BLaER1 (cell line): ENCODE measurements around the gene CDRT4.

Source experiments
- H3K27ac ChIP-seq: shearing (Covaris generic); formaldehyde crosslinking; 2 replicates; pipeline ENCODE4 v1.8.1; 2022
- H3K27me3 ChIP-seq: shearing (Covaris generic); formaldehyde crosslinking; 2 replicates; pipeline ENCODE4 v1.8.1; 2022
- H3K36me3 ChIP-seq: shearing (Covaris generic); formaldehyde crosslinking; 2 replicates; pipeline ENCODE4 v1.8.1; 2022
- H3K4me1 ChIP-seq: shearing (Covaris generic); formaldehyde crosslinking; 2 replicates; pipeline ENCODE4 v1.8.1; 2022
- H3K4me2 ChIP-seq: shearing (Covaris generic); formaldehyde crosslinking; 2 replicates; pipeline ENCODE4 v1.8.1; 2022
- H3K4me3 ChIP-seq: shearing (Covaris generic); formaldehyde crosslinking; 2 replicates; pipeline ENCODE4 v1.8.1; 2022
- H3K9ac ChIP-seq: shearing (Covaris generic); formaldehyde crosslinking; 2 replicates; pipeline ENCODE4 v1.8.1; 2022
- H3K9me3 ChIP-seq: shearing (Covaris generic); formaldehyde crosslinking; 2 replicates; pipeline ENCODE4 v1.8.1; 2022
- H4K20me1 ChIP-seq: shearing (Covaris generic); formaldehyde crosslinking; 2 replicates; pipeline ENCODE4 v1.8.1; 2022
- Cebpa-rat ChIP-seq: shearing (Covaris generic); IDR thresholded peaks from 2 replicates; pipeline ENCODE4 v1.8.1; 2022

Gene CDRT4

GRCh38 chr17:15462976-15463772 is 4.2 kb downstream of the CDRT4 start:
- no peak overlapping the region for H3K4me2 ChIP-seq
- no peaks in the 10 kb centered on the region for H3K36me3 ChIP-seq
- H3K4me3 ChIP-seq: no peak overlapping the region
- H3K4me1 ChIP-seq: no peaks in the 10 kb centered on the region
- H3K27me3 ChIP-seq: no peaks in the 10 kb centered on the region
- H4K20me1 ChIP-seq: no peaks in the 10 kb centered on the region
- H3K9ac ChIP-seq: no peak overlapping the region
- no peak overlapping the region for H3K27ac ChIP-seq
- TF ChIP-seq Cebpa-rat: no peak
- no peaks in the 10 kb centered on the region for H3K9me3 ChIP-seq

- Histone ChIP-seq H3K27ac (0 out of 2 replicates have a peak overlapping the region, but pooled peaks have one; percentile 21), H3K4me2 (peak overlapping the region; percentile 49), H4K20me1 (no peaks in the 10 kb centered on the region), H3K4me3 (no peak overlapping the region), H3K27me3 (no peaks in the 10 kb centered on the region), H3K36me3 (no peaks in the 10 kb centered on the region), H3K9me3 (0 out of 2 replicates have a peak, but pooled peaks cover 10% of the 10 kb centered on the region), H3K9ac (no peak overlapping the region), H3K4me1 (peaks cover 15% of the 10 kb centered on the region)
- TF ChIP-seq Cebpa-rat: no peak
Observed at GRCh38 chr17:15457723-15458094, 9.7 kb downstream of the CDRT4 start.

- Histone ChIP-seq H4K20me1 (no peaks in the 10 kb centered on the region), H3K4me3 (no peak overlapping the region), H3K27ac (0 out of 2 replicates have a peak overlapping the region, but pooled peaks have one; percentile 21), H3K9me3 (0 out of 2 replicates have a peak, but pooled peaks cover 10% of the 10 kb centered on the region), H3K4me2 (peak overlapping the region; percentile 49), H3K9ac (no peak overlapping the region), H3K27me3 (no peaks in the 10 kb centered on the region), H3K4me1 (peaks cover 15% of the 10 kb centered on the region), H3K36me3 (no peaks in the 10 kb centered on the region)
- TF ChIP-seq Cebpa-rat: no peak
Observed at GRCh38 chr17:15456972-15457722, 10.3 kb downstream of the CDRT4 start.

- no peaks in the 10 kb centered on the region for H3K36me3 ChIP-seq
- H4K20me1 ChIP-seq: no peaks in the 10 kb centered on the region
- H3K4me1 ChIP-seq: peaks cover 15% of the 10 kb centered on the region
- 0 out of 2 replicates have a peak, but pooled peaks cover 10% of the 10 kb centered on the region for H3K9me3 ChIP-seq
- H3K9ac ChIP-seq: no peak overlapping the region
- no peak overlapping the region for H3K27ac ChIP-seq
- no peaks in the 10 kb centered on the region for H3K27me3 ChIP-seq
- H3K4me2 ChIP-seq: peak overlapping the region; percentile 49; the same call in 1 of the 2 replicates
- no peak for TF ChIP-seq Cebpa-rat
- H3K4me3 ChIP-seq: no peak overlapping the region
Observed at GRCh38 chr17:15456496-15456895, 10.9 kb downstream of the CDRT4 start.

GRCh38 chr17:15454346-15454745 is 13.1 kb downstream of the CDRT4 start:
- Histone ChIP-seq H4K20me1 (no peaks in the 10 kb centered on the region), H3K4me2 (no peak overlapping the region), H3K36me3 (no peaks in the 10 kb centered on the region), H3K4me1 (peaks cover 15% of the 10 kb centered on the region), H3K27me3 (no peaks in the 10 kb centered on the region), H3K27ac (no peak overlapping the region), H3K4me3 (no peak overlapping the region), H3K9me3 (0 out of 2 replicates have a peak, but pooled peaks cover 10% of the 10 kb centered on the region), H3K9ac (no peak overlapping the region)
- no peak for TF ChIP-seq Cebpa-rat

DNA sequence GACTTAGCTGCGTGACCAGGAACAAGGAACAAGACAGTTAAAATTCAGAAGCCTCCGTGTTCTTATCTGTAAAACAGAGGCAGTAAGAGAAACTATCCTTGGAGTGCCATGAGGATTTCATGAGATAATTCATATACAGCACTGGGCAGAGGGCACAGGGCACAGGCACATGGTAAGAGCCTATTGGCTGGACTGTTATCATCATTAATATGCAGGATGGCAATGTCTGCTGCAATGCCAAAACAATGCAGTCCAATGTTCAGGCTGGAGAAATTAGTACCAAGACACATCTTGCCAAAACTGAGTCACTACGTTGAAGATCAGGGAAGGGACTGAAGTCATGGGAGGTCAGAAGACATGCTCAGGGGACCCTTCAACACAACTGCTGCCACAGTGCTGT is 13.6 kb downstream of the CDRT4 start:
- TF ChIP-seq Cebpa-rat: no peak
- Histone ChIP-seq H3K9me3 (0 out of 2 replicates have a peak, but pooled peaks cover 10% of the 10 kb centered on the region), H3K27me3 (no peaks in the 10 kb centered on the region), H3K27ac (no peak overlapping the region), H3K4me2 (no peak overlapping the region), H3K4me3 (no peak overlapping the region), H3K9ac (no peak overlapping the region), H4K20me1 (no peaks in the 10 kb centered on the region), H3K4me1 (peaks cover 15% of the 10 kb centered on the region), H3K36me3 (no peaks in the 10 kb centered on the region)

GRCh38 chr17:15453246-15453645 is 14.2 kb downstream of the CDRT4 start:
- no peak overlapping the region for H3K27ac ChIP-seq
- 0 out of 2 replicates have a peak, but pooled peaks cover 10% of the 10 kb centered on the region for H3K9me3 ChIP-seq
- no peaks in the 10 kb centered on the region for H3K36me3 ChIP-seq
- no peaks in the 10 kb centered on the region for H4K20me1 ChIP-seq
- H3K4me3 ChIP-seq: no peak overlapping the region
- TF ChIP-seq Cebpa-rat: no peak
- H3K9ac ChIP-seq: no peak overlapping the region
- H3K4me2 ChIP-seq: no peak overlapping the region
- H3K27me3 ChIP-seq: no peaks in the 10 kb centered on the region
- peaks cover 15% of the 10 kb centered on the region for H3K4me1 ChIP-seq

- Histone ChIP-seq H4K20me1 (no peaks in the 10 kb centered on the region), H3K4me3 (no peak overlapping the region)
Observed at GRCh38 chr17:15452746-15453145, 14.7 kb downstream of the CDRT4 start.

DNA sequence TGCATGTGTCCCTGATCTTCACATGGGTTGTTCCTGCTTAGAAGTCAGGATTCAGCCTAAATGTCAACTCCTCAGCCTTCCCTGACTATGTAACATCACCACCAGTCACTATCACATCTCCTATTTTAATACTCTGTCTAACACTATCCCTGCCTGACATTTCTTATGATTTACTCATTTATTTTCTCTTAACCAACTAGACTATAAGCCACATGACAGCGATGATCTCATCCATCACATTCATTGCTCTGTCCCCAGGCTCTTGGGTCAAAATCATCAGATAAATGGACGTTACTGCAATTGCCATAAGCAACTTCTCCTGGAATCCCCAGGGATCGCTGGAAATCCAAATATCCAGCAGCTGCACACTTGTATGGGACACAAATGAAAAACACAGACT is 15.7 kb downstream of the CDRT4 start:
- Histone ChIP-seq H3K36me3 (no peaks in the 10 kb centered on the region), H3K9ac (no peak overlapping the region), H3K27ac (no peak overlapping the region), H3K4me3 (no peak overlapping the region), H3K4me1 (peaks cover 2% of the 10 kb centered on the region), H3K9me3 (0 out of 2 replicates have a peak, but pooled peaks cover 10% of the 10 kb centered on the region), H4K20me1 (no peaks in the 10 kb centered on the region), H3K4me2 (no peak overlapping the region), H3K27me3 (no peaks in the 10 kb centered on the region)
- no peak for TF ChIP-seq Cebpa-rat

More at GRCh38 chr17:15452746-15453145, 14.7 kb downstream of the CDRT4 start:
- Histone ChIP-seq H3K4me2 (no peak overlapping the region), H3K27ac (no peak overlapping the region), H3K9me3 (0 out of 2 replicates have a peak, but pooled peaks cover 10% of the 10 kb centered on the region), H3K36me3 (no peaks in the 10 kb centered on the region), H3K27me3 (no peaks in the 10 kb centered on the region), H3K4me1 (peaks cover 13% of the 10 kb centered on the region), H3K9ac (no peak overlapping the region)
- TF ChIP-seq Cebpa-rat: no peak

- Histone ChIP-seq H3K4me2 (no peak overlapping the region), H3K4me1 (peaks cover 25% of the 10 kb centered on the region), H3K9ac (no peak overlapping the region), H3K27me3 (no peaks in the 10 kb centered on the region), H3K36me3 (no peaks in the 10 kb centered on the region), H3K9me3 (no peaks in the 10 kb centered on the region), H4K20me1 (no peaks in the 10 kb centered on the region), H3K4me3 (no peak overlapping the region), H3K27ac (no peak overlapping the region)
- no peak for TF ChIP-seq Cebpa-rat
Observed at GRCh38 chr17:15448580-15448956, 18.9 kb downstream of the CDRT4 start.
